Measurements from ENCODE around the gene INSRR. TPM values are rescaled to one million over a fixed set of nuclear protein-coding genes. Genes with fewer than 3 reads are reported as not detected.

The INSRR gene
- total and polyA plus RNA-seq, 9 of the 15 experiments (the other 6 are each of a cell fraction or from before 2014, with no cell fraction given) = 0.03 to 0.18 (median 0.06) TPM; not detected in 3

- no peak for TF ChIP-seq MITF (IDR thresholded peaks at IDR 0.05)
- TF ChIP-seq ID3 (CRISPR knock-in tag; IDR thresholded peaks at IDR 0.05) = no peak
- 0 out of 2 replicates have a peak, but pooled peaks have one; percentile 28 for TF ChIP-seq ID3 (tag; IDR thresholded peaks at IDR 0.05)
- TF ChIP-seq ZHX1 (conservative IDR thresholded peaks at IDR 0.05; ENCODE audit: low read length) = no peak
- TF ChIP-seq FOXK2 (conservative IDR thresholded peaks at IDR 0.05 in 1 of 2, IDR thresholded peaks at IDR 0.05 in 1 of 2; ENCODE audit: low read depth in 2 of 2) = peak in 1 of 2 experiments; percentile 49; a peak in 1 of 4 replicates
- no peak for TF ChIP-seq PRPF4 (IDR thresholded peaks at IDR 0.05; ENCODE audit: insufficient read depth, low read depth, low read length, poor library complexity, severe bottlenecking)
- no peak for TF ChIP-seq ZNF212 (CRISPR knock-in tag; IDR thresholded peaks at IDR 0.05)
- no peak for TF ChIP-seq ZNF174 (CRISPR knock-in tag; IDR thresholded peaks at IDR 0.05)
- no peak for TF ChIP-seq ZNF3 (CRISPR knock-in tag; IDR thresholded peaks at IDR 0.05)
- TF ChIP-seq SRF (CRISPR knock-in tag; IDR thresholded peaks at IDR 0.05) = no peak
- TF ChIP-seq GMEB1 (CRISPR knock-in tag; IDR thresholded peaks at IDR 0.05) = no peak
- TF ChIP-seq PTTG1 (tag; IDR thresholded peaks at IDR 0.05; ENCODE audit: low read depth) = no peak
- no peak for TF ChIP-seq TEAD1 (CRISPR knock-in tag; IDR thresholded peaks at IDR 0.05)
- no peak for TF ChIP-seq SIX5 (IDR thresholded peaks at IDR 0.05; ENCODE audit: borderline replicate concordance in 1 of 2, insufficient read depth in 1 of 2, low read depth in 1 of 2, low read length in 2 of 2)
- TF ChIP-seq MTA1 (IDR thresholded peaks at IDR 0.05; ENCODE audit: borderline replicate concordance) = no peak
- no peak for TF ChIP-seq JUND (IDR thresholded peaks at IDR 0.05; ENCODE audit: borderline replicate concordance, low read depth, low read length)
- no peak for TF ChIP-seq JUND (tag; IDR thresholded peaks at IDR 0.05; ENCODE audit: borderline replicate concordance, low read depth, low read length)
- TF ChIP-seq EWSR1 (IDR thresholded peaks at IDR 0.05; ENCODE audit: borderline replicate concordance, low read depth, partially characterized antibody) = no peak
- no peak for TF ChIP-seq KLF6 (CRISPR knock-in tag; IDR thresholded peaks at IDR 0.05; ENCODE audit: borderline replicate concordance)
- no peak for TF ChIP-seq NCOR1 (IDR thresholded peaks at IDR 0.05)
- TF ChIP-seq RFX1 (IDR thresholded peaks at IDR 0.05) = no peak
- TF ChIP-seq HDAC2 (IDR thresholded peaks at IDR 0.05) = no peak
- 0 out of 2 replicates have a peak, but pooled peaks have one; percentile 1 for TF ChIP-seq ATF7 (IDR thresholded peaks at IDR 0.05)
- TF ChIP-seq NFATC3 (IDR thresholded peaks at IDR 0.05) = no peak
- no peak for TF ChIP-seq SRSF7 (optimal IDR thresholded peaks at IDR 0.05; ENCODE audit: low read depth, low read length)
Measured at GRCh38 chr1:156895455-156895812, 36.5 kb upstream of the INSRR start (continued).

Data from K562 (cell line).